Neuronal stem cell (in vitro differentiated cells): ENCODE results near the gene HOXA3.

Experiments
- DNase-seq: peaks from one replicate; pipeline ENCODE4 v3.0.0-alpha.2; 2013; ENCODE audit warnings: low spot score
- H2AFZ ChIP-seq: one replicate; pipeline ENCODE4 v1.6.1; 2013; ENCODE audit warnings: mild to moderate bottlenecking, low read length, inconsistent platforms
- H2AK5ac ChIP-seq: 2 replicates; pipeline ENCODE4 v1.6.1; 2013; ENCODE audit warnings: low read depth, mild to moderate bottlenecking, inconsistent platforms, low read length, moderate library complexity, mixed read lengths
- H2BK120ac ChIP-seq: 2 replicates; pipeline ENCODE4 v1.6.1; 2013; ENCODE audit warnings: low read depth, mild to moderate bottlenecking, inconsistent platforms, low read length, moderate library complexity, mixed read lengths
- H2BK12ac ChIP-seq: one replicate; pipeline ENCODE4 v1.6.1; 2013; ENCODE audit warnings: low read length, inconsistent platforms
- H2BK15ac ChIP-seq: 2 replicates; pipeline ENCODE4 v1.6.1; 2013; ENCODE audit warnings: mild to moderate bottlenecking, low read length, inconsistent platforms, mixed read lengths
- H2BK5ac ChIP-seq: one replicate; pipeline ENCODE4 v1.6.1; 2013; ENCODE audit warnings: inconsistent platforms, mild to moderate bottlenecking, low read length, moderate library complexity
- H3K14ac ChIP-seq: one replicate; pipeline ENCODE4 v1.6.1; 2013; ENCODE audit warnings: low read length, inconsistent platforms
- H3K18ac ChIP-seq: 2 replicates; pipeline ENCODE4 v1.6.1; 2013; ENCODE audit warnings: low read length, inconsistent platforms
- H3K23ac ChIP-seq: 2 replicates; pipeline ENCODE4 v1.6.1; 2013; ENCODE audit warnings: low read depth, mild to moderate bottlenecking, mixed read lengths, low read length, inconsistent platforms; ENCODE audit not compliant: poor library complexity
- H3K27ac ChIP-seq: replicated peaks from 3 replicates; pipeline ENCODE4 v1.5.1; 2013; ENCODE audit warnings: low read length, inconsistent platforms
- H3K27me3 ChIP-seq, 3 experiments: 2 replicates each; pipeline ENCODE4 v1.6.1; 2013; ENCODE audit warnings: low read length in 3 of 3, mild to moderate bottlenecking in 2 of 3, inconsistent platforms in 1 of 3, low read depth in 1 of 3, mixed read lengths in 1 of 3, moderate library complexity in 1 of 3; ENCODE audit not compliant: control insufficient read depth in 3 of 3, insufficient read depth in 3 of 3
- H3K36me3 ChIP-seq, 2 donors: replicated peaks in 1 of 2; 2 replicates each; pipeline ENCODE4 v1.6.1; 2013; ENCODE audit warnings: low read length in 2 of 2; ENCODE audit not compliant: control insufficient read depth in 2 of 2, insufficient read depth in 2 of 2
- H3K4ac ChIP-seq: 2 replicates; pipeline ENCODE4 v1.6.1; 2013; ENCODE audit warnings: inconsistent platforms, mild to moderate bottlenecking, low read length, moderate library complexity
- H3K4me1 ChIP-seq, 2 donors: 1 replicate in 1 of 2; 2 replicates in 1 of 2; pipeline ENCODE4 v1.6.1; 2013; ENCODE audit warnings: low read length in 2 of 2, low read depth in 1 of 2; ENCODE audit not compliant: control insufficient read depth in 2 of 2, insufficient read depth in 1 of 2
- H3K4me2 ChIP-seq: one replicate; pipeline ENCODE4 v1.6.1; 2013; ENCODE audit warnings: mild to moderate bottlenecking, low read length, inconsistent platforms; ENCODE audit not compliant: insufficient read depth, poor library complexity, severe bottlenecking
- H3K4me3 ChIP-seq, 2 donors: 2 replicates each; pipeline ENCODE4 v1.5.1; 2013; ENCODE audit warnings: low read length in 2 of 2, mild to moderate bottlenecking in 2 of 2, inconsistent platforms in 1 of 2, moderate library complexity in 1 of 2
- H3K79me1 ChIP-seq: one replicate; pipeline ENCODE4 v1.6.1; 2013; ENCODE audit warnings: low read depth, mild to moderate bottlenecking, inconsistent platforms, low read length, moderate library complexity
- H3K9ac ChIP-seq: one replicate; pipeline ENCODE4 v1.6.1; 2013; ENCODE audit warnings: mild to moderate bottlenecking, low read depth, low read length, inconsistent platforms; ENCODE audit not compliant: poor library complexity
- H3K9me3 ChIP-seq, 2 donors: replicated peaks in 1 of 2; 2 replicates each; pipeline versions ENCODE3 to v1.6.1; 2013; ENCODE audit warnings: low read length in 2 of 2, mild to moderate bottlenecking in 2 of 2, inconsistent platforms in 1 of 2, low read depth in 1 of 2, mixed read lengths in 1 of 2, moderate library complexity in 1 of 2; ENCODE audit not compliant: control insufficient read depth in 2 of 2, insufficient read depth in 1 of 2
- H4K8ac ChIP-seq: one replicate; pipeline ENCODE4 v1.6.1; 2013; ENCODE audit warnings: low read depth, mild to moderate bottlenecking, inconsistent platforms, low read length, moderate library complexity
- H4K91ac ChIP-seq: one replicate; pipeline ENCODE4 v1.6.1; 2013; ENCODE audit warnings: low read length, low read depth, mild to moderate bottlenecking, inconsistent platforms; ENCODE audit not compliant: poor library complexity
- WGBS, 2 donors: extraction: QIAGEN DNeasy Blood & Tissue Kit; methylation state at CpG; one replicate each; pipeline ENCODE4 v1.1.7; 2013; ENCODE audit warnings: missing lambda C conversion rate in 2 of 2, mixed read lengths in 1 of 2; ENCODE audit not compliant: insufficient read length in 2 of 2, insufficient replicate concordance in 1 of 2; ENCODE audit errors: extremely low coverage in 2 of 2; 5-methylcytosine and 5-hydroxymethylcytosine counted together

The HOXA3 gene

DNA sequence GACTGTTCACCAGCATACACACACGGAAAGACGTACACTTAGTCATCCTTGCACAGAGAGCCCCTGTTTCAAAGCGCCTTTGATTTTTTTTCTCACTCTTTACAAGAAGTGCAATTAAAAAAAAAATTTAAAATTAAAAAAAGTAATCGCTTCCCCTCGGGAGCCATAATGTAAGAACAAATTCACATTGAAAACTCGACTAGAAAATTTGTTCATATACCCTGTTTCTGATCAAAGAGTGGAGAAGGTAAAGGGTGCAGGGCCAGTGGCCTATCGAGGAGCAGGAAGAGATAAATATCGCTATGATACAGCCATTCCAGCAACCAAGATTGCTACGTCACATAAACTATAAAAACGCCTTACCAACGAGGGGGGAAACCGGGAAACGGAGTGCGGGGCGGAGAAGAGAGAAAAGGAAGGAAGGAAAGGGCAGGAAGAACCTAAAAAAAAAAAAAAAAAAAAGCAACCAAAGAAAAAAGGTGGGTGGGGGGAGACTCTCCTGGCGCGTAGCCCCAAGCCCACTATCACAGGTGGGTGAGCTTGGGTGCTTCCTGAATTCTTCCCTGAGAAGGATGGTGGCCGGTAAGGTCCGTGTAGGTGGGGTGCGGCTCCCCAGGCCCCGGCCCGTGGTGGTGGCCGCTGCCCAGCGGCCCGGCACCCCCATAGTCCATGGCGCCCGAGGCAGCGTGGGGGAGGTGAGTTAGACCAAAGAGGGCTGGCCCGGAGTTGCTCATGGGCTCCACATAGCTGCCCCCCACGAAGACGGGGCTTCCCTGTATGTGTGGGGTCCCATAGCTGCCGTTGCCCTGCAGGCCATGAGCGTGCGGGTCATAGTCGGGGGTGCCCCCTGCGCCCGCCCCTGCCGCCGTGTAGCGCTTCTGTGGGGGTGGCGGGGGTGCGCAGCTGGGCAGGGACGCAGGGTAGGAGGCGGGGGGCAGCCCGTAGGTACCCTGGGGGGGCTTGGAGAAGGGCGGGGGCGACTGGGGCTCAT lies 44.7 kb downstream of the HOXA3 start:
- H3K9me3 ChIP-seq = peaks cover 3 to 4% of the 10 kb centered on the region in 2 donors
- no peak overlapping the region for H2BK15ac ChIP-seq
- H2AFZ ChIP-seq = no peak overlapping the region
- H2BK120ac ChIP-seq = no peak overlapping the region
- no peaks in the 10 kb centered on the region for H3K36me3 ChIP-seq
- no peak overlapping the region for H3K27ac ChIP-seq
- no peak overlapping the region for H3K14ac ChIP-seq
- no peak overlapping the region for H2BK5ac ChIP-seq
- peaks cover 65 to 99% (median 92%) of the 10 kb centered on the region in 3 experiments for H3K27me3 ChIP-seq
- no peaks in the 10 kb centered on the region for H3K79me1 ChIP-seq
- H4K91ac ChIP-seq = no peak overlapping the region
- no peak overlapping the region for H3K4me3 ChIP-seq
- H3K23ac ChIP-seq = peak overlapping the region; percentile 74
- no peak overlapping the region for H3K4ac ChIP-seq
- no peak overlapping the region for H3K4me2 ChIP-seq
- H2AK5ac ChIP-seq = no peak overlapping the region
- DNase-seq = no peak
- no peak overlapping the region for H4K8ac ChIP-seq
- H3K18ac ChIP-seq = no peak overlapping the region
- no CpG with 5 or more reads among the region's 47 CpGs for WGBS, 2 donors
- H2BK12ac ChIP-seq = no peak overlapping the region
- peak overlapping the region; percentile 34 for H3K9ac ChIP-seq
- no peaks in the 10 kb centered on the region for H3K4me1 ChIP-seq

DNA sequence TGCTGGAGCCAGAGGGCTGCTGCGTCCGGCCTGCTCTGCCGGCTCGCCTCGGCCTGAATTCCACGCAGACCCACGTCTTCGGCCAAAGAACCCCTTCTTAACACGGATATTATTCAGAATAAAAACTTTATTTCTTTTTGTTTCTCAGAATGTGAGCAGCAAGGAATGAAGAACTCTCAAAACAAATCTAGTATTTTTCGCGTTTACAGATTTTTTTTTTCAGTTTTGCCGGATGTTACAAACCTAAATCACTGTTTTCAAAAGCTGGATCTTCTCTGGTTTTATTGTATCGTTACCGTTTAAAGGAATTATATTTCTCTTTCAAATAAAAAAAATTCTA lies 45.5 kb downstream of the HOXA3 start:
- Histone ChIP-seq H3K4me3 (no peak overlapping the region), H3K18ac (peak overlapping the region; percentile 32), H2BK120ac (no peak overlapping the region), H3K79me1 (no peaks in the 10 kb centered on the region), H3K36me3 (no peaks in the 10 kb centered on the region), H3K23ac (no peak overlapping the region), H3K9me3 (peaks cover 3 to 4% of the 10 kb centered on the region in 2 donors), H3K27ac (no peak overlapping the region), H4K91ac (no peak overlapping the region), H3K4ac (no peak overlapping the region), H3K9ac (no peak overlapping the region), H2BK5ac (no peak overlapping the region), H3K14ac (no peak overlapping the region), H3K27me3 (peaks cover 72 to 99% (median 97%) of the 10 kb centered on the region in 3 experiments), H3K4me1 (no peaks in the 10 kb centered on the region), H3K4me2 (no peak overlapping the region), H2AK5ac (no peak overlapping the region), H2BK12ac (no peak overlapping the region), H4K8ac (no peak overlapping the region), H2BK15ac (no peak overlapping the region), H2AFZ (peak overlapping the region; percentile 75)
- DNase-seq = no peak
- WGBS, 2 donors = no CpG with 5 or more reads among the region's 14 CpGs

DNA sequence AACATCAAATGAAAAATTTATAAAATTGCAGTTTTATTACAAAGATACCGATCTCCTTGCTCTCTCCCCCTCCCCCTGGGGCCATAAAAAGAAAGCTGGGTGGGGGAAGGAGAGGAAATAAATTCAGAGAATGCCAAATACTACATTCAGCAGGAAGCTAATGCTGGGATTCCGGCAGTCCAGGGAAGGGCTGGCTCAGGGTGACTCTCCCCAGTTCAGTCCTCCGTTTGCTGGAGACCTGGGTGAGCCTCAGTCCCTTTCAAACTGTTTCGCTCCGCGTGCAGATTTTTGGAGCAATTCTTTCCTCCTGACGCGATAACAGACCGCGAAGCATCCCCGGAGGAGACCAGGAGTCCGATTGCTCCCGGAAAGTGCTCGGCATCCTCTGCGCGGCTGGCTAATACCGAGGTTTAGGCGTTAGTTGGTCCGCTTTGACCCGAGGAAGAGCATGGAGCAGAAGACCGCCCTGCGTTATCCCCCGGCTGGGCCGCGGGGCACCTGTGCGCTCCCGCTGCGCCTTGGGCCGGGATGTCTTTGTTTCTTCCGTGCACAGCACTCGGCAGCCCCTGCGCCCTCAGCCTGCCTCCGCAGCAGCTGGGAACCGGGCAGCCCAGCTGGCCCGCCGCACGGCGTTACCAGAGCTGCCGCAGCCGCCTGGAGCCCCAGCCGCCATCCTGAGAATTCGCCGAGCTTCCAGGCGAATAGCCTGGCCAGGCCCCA lies 46.0 kb downstream of the HOXA3 start:
- Histone ChIP-seq H3K18ac (peak overlapping the region; percentile 32), H3K23ac (no peak overlapping the region), H3K27me3 (peaks cover 77 to 99% (median 97%) of the 10 kb centered on the region in 3 experiments), H4K8ac (no peak overlapping the region), H3K4me3 (no peak overlapping the region), H2BK5ac (no peak overlapping the region), H4K91ac (no peak overlapping the region), H2AK5ac (no peak overlapping the region), H3K4me2 (no peak overlapping the region), H3K36me3 (no peaks in the 10 kb centered on the region), H2BK12ac (no peak overlapping the region), H3K4me1 (no peaks in the 10 kb centered on the region), H3K79me1 (no peaks in the 10 kb centered on the region), H2AFZ (peak overlapping the region; percentile 75), H2BK15ac (no peak overlapping the region), H3K14ac (no peak overlapping the region), H3K9me3 (peaks cover 3 to 4% of the 10 kb centered on the region in 2 donors), H3K4ac (no peak overlapping the region), H3K27ac (no peak overlapping the region), H2BK120ac (no peak overlapping the region), H3K9ac (no peak overlapping the region)
- DNase-seq = no peak
- no CpG with 5 or more reads among the region's 44 CpGs for WGBS, 2 donors
